Skeletal muscle tissue (tissue), 4 donors: Measurements from ENCODE around the gene EPB41L5. TPM values are rescaled to one million over a fixed set of nuclear protein-coding genes. Genes with fewer than 3 reads are reported as not detected.
"Not testable (repeated sequence)": the region's sequence is repeated elsewhere in the genome, so short reads cannot be mapped to it uniquely, and the experiment has no call there.

Source experiments
- H3K27ac ChIP-seq: one replicate; pipeline ENCODE4 v1.7.0; 2013; ENCODE audit warnings: mild to moderate bottlenecking, low read depth, low read length, inconsistent platforms
- H3K27me3 ChIP-seq, 3 donors: one replicate each; pipeline ENCODE4 v1.7.0; 2013; ENCODE audit warnings: low read length in 3 of 3; ENCODE audit not compliant: control insufficient read depth in 3 of 3, insufficient read depth in 3 of 3
- H3K36me3 ChIP-seq, 3 donors: one replicate each; pipeline ENCODE4 v1.7.0; 2013; ENCODE audit warnings: low read length in 3 of 3; ENCODE audit not compliant: control insufficient read depth in 3 of 3, insufficient read depth in 3 of 3
- H3K4me1 ChIP-seq, 3 donors: one replicate each; pipeline ENCODE4 v1.7.0; 2013; ENCODE audit warnings: low read length in 3 of 3, mild to moderate bottlenecking in 3 of 3; ENCODE audit not compliant: control insufficient read depth in 3 of 3, insufficient read depth in 3 of 3
- H3K4me3 ChIP-seq, 3 donors: one replicate each; pipeline ENCODE4 v1.7.0; 2013; ENCODE audit warnings: low read length in 3 of 3
- H3K9ac ChIP-seq, 3 donors: one replicate each; pipeline ENCODE4 v1.7.0; 2013; ENCODE audit warnings: low read length in 3 of 3, mild to moderate bottlenecking in 3 of 3, moderate library complexity in 2 of 3, low read depth in 1 of 3
- H3K9me3 ChIP-seq, 3 donors: one replicate each; pipeline ENCODE4 v1.7.0; 2013; ENCODE audit warnings: low read length in 3 of 3; ENCODE audit not compliant: control insufficient read depth in 3 of 3
- total RNA-seq: library from RNA; depleted of rRNA; stranded (reverse); fragments of >200 nt; gene quantifications from one replicate; pipeline ENCODE4 v1.2.3, GENCODE V29; 2014
- donor health status: Osteomylitis.

The EPB41L5 gene
- total RNA-seq, 1 donor from 2014 or later: 49.6 TPM

- no peaks in the 10 kb centered on the region for H3K27me3 ChIP-seq
- no peak overlapping the region for H3K9ac ChIP-seq
- H3K4me1 ChIP-seq: no peaks in the 10 kb centered on the region
- H3K36me3 ChIP-seq: no peaks in the 10 kb centered on the region
- no peaks in the 10 kb centered on the region for H3K9me3 ChIP-seq
- no peak overlapping the region for H3K27ac ChIP-seq
- no peak overlapping the region for H3K4me3 ChIP-seq
Observed at GRCh38 chr2:120028795-120029194, 15.9 kb downstream of the EPB41L5 start.

- H3K9me3 ChIP-seq: no peaks in the 10 kb centered on the region
- peaks cover 2 to 4% (median 4%) of the 10 kb centered on the region in 3 donors for H3K4me1 ChIP-seq
- H3K27ac ChIP-seq: no peak overlapping the region
Observed at GRCh38 chr2:120029672-120030640, 17.1 kb downstream of the EPB41L5 start.

GRCh38 chr2:120032297-120032696 is 19.4 kb downstream of the EPB41L5 start:
- Histone ChIP-seq H3K4me1 (peaks cover 2 to 4% (median 4%) of the 10 kb centered on the region in 3 donors), H3K36me3 (no peaks in the 10 kb centered on the region), H3K27me3 (no peaks in the 10 kb centered on the region), H3K4me3 (no peak overlapping the region), H3K9ac (no peak overlapping the region), H3K9me3 (no peaks in the 10 kb centered on the region), H3K27ac (no peak overlapping the region)

More at GRCh38 chr2:120029672-120030640, 17.1 kb downstream of the EPB41L5 start:
- no peaks in the 10 kb centered on the region for H3K36me3 ChIP-seq
- no peak overlapping the region for H3K9ac ChIP-seq
- H3K4me3 ChIP-seq: no peak overlapping the region
- H3K27me3 ChIP-seq: no peaks in the 10 kb centered on the region

GRCh38 chr2:120034027-120034426 is 21.1 kb downstream of the EPB41L5 start:
- Histone ChIP-seq H3K36me3 (no peaks in the 10 kb centered on the region), H3K9me3 (no peaks in the 10 kb centered on the region), H3K27ac (no peak overlapping the region), H3K4me1 (peaks cover 2 to 4% (median 4%) of the 10 kb centered on the region in 3 donors), H3K27me3 (no peaks in the 10 kb centered on the region), H3K9ac (no peak overlapping the region), H3K4me3 (no peak overlapping the region)

- Histone ChIP-seq H3K36me3 (no peaks in the 10 kb centered on the region), H3K27me3 (no peaks in the 10 kb centered on the region), H3K9ac (no peak overlapping the region), H3K27ac (no peak overlapping the region), H3K4me3 (no peak overlapping the region), H3K9me3 (no peaks in the 10 kb centered on the region), H3K4me1 (peaks cover 2 to 4% (median 4%) of the 10 kb centered on the region in 3 donors)
Observed at GRCh38 chr2:120034621-120035020, 21.7 kb downstream of the EPB41L5 start.

DNA sequence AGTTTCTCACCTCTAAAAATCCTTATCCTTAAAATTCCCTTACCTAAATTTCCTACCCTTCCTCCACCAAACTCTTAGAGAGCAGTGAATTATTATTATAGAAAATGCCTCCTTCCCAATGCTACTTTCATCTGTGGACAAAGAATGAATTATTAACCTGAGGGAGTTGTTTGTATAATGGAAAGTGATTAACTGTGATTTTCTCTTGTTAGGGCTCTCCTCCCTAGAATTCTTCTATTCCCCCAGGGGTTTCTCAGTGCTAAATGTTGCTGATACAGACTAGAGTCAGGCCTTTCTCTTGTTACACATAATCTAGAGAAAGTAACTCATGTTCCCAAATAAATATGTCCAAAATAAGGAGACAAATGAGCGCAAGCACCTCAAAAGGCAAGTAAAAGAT is 23.3 kb downstream of the EPB41L5 start:
- no peak overlapping the region for H3K9ac ChIP-seq
- H3K4me3 ChIP-seq: no peak overlapping the region
- peaks cover 2 to 4% (median 4%) of the 10 kb centered on the region in 3 donors for H3K4me1 ChIP-seq
- no peak overlapping the region for H3K27ac ChIP-seq
- H3K9me3 ChIP-seq: no peaks in the 10 kb centered on the region
- H3K36me3 ChIP-seq: no peaks in the 10 kb centered on the region
- H3K27me3 ChIP-seq: no peaks in the 10 kb centered on the region

- H3K9ac ChIP-seq: no peak overlapping the region
- H3K36me3 ChIP-seq: no peaks in the 10 kb centered on the region
Observed at GRCh38 chr2:120037995-120038541, 25.2 kb downstream of the EPB41L5 start.

DNA sequence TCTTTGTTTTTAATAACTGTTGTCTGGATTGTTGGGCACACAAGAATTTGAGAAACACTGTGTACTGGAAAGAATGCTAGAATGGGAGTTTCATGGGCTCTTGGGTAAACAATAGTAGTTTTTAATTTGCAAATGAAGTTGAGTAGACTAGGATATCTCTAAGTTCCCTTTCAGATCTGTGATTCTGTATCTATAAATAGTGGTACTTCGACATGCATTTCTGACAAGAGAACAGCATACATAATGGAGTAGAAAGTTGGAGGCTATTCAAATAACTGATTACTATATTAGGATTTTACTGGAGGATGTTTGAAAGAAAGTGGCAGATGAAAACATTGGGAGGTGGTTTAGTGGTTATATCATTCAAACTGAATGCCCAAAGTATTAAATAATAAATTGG is 29.5 kb downstream of the EPB41L5 start:
- Histone ChIP-seq H3K36me3 (peaks cover 0 to 4% (median 0%) of the 10 kb centered on the region in 3 donors), H3K9me3 (peaks cover 0 to 2% (median 0%) of the 10 kb centered on the region in 3 donors), H3K9ac (no peak overlapping the region), H3K27me3 (no peaks in the 10 kb centered on the region), H3K27ac (no peak overlapping the region), H3K4me1 (peaks cover 0 to 5% (median 0%) of the 10 kb centered on the region in 3 donors), H3K4me3 (no peak overlapping the region)

More at GRCh38 chr2:120037995-120038541, 25.2 kb downstream of the EPB41L5 start:
- Histone ChIP-seq H3K27me3 (no peaks in the 10 kb centered on the region), H3K9me3 (no peaks in the 10 kb centered on the region), H3K27ac (no peak overlapping the region), H3K4me3 (no peak overlapping the region), H3K4me1 (peaks cover 2 to 9% (median 4%) of the 10 kb centered on the region in 3 donors)

- Histone ChIP-seq H3K4me1 (peaks cover 0 to 5% (median 0%) of the 10 kb centered on the region in 3 donors), H3K9ac (no peak overlapping the region), H3K4me3 (no peak overlapping the region), H3K9me3 (peaks cover 0 to 2% (median 0%) of the 10 kb centered on the region in 3 donors), H3K27me3 (no peaks in the 10 kb centered on the region), H3K27ac (no peak overlapping the region), H3K36me3 (peaks cover 0 to 4% (median 0%) of the 10 kb centered on the region in 3 donors)
Observed at GRCh38 chr2:120044336-120044735, 31.5 kb downstream of the EPB41L5 start.

DNA sequence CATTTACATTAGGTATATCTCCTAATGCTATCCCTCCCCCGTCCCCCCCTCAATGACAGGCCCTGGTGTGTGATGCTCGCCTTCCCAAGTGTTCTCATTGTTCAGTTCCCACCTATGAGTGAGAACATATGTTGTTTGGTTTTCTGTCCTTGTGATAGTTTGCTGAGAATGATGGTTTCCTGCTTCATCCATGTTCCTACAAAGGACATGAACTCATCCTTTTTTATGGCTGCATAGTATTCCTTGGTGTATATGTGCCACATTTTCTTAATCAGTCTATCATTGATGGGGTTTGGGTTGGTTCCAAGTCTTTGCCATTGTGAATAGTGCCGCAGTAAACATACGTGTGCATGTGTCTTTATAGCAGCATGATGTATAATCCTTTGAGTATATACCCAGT is 32.9 kb downstream of the EPB41L5 start:
- H3K27ac ChIP-seq, H3K9ac ChIP-seq, H3K4me1 ChIP-seq, H3K27me3 ChIP-seq, H3K36me3 ChIP-seq, H3K4me3 ChIP-seq, H3K9me3 ChIP-seq: not testable (repeated sequence)
